ENCODE results near the gene ASPG.

Gene ASPG

GRCh38 chr14:104106471-104106991 lies 21.0 kb downstream of the ASPG start:
- DNase-seq = no peak

- no peak for DNase-seq
Observed at GRCh38 chr14:104107101-104107581, 21.6 kb downstream of the ASPG start.

- DNase-seq = no peak
Observed at GRCh38 chr14:104107611-104108569, 22.4 kb downstream of the ASPG start.

GRCh38 chr14:104108570-104109541 lies 23.4 kb downstream of the ASPG start:
- no peak for DNase-seq

GRCh38 chr14:104109731-104110361 lies 24.3 kb downstream of the ASPG start:
- DNase-seq = no peak

GRCh38 chr14:104110491-104111209 lies 25.1 kb downstream of the ASPG start:
- no peak for DNase-seq

- no peak for DNase-seq
Observed at GRCh38 chr14:104111301-104112112, 26.0 kb downstream of the ASPG start.

GRCh38 chr14:104112113-104112505 lies 26.6 kb downstream of the ASPG start:
- DNase-seq = no peak

- DNase-seq = no peak
Observed at GRCh38 chr14:104112609-104113571, 27.4 kb downstream of the ASPG start.

- DNase-seq = no peak
Observed at GRCh38 chr14:104113631-104114420, 28.3 kb downstream of the ASPG start.

- DNase-seq = no peak
Observed at GRCh38 chr14:104114421-104115130, 29.1 kb downstream of the ASPG start.

- DNase-seq = no peak
Observed at GRCh38 chr14:104115131-104115600, 29.7 kb downstream of the ASPG start.

GRCh38 chr14:104115691-104116287 lies 30.3 kb downstream of the ASPG start:
- DNase-seq = no peak

- peak in 1 of 2 experiments; percentile 35 for DNase-seq
Observed at GRCh38 chr14:104116288-104116755, 30.8 kb downstream of the ASPG start.

GRCh38 chr14:104116756-104117340 lies 31.3 kb downstream of the ASPG start:
- peak in 1 of 2 experiments; percentile 40 for DNase-seq

GRCh38 chr14:104117341-104118005 lies 32.0 kb downstream of the ASPG start:
- DNase-seq = no peak

Data from stimulated activated CD4-positive, alpha-beta T cell treated with anti-CD3 and anti-CD28 coated beads, Interleukin-4, amount 100 ng/mL, for 4 hours (primary cell).